Endothelial cell (in vitro differentiated cells): ENCODE measurements around the gene MGAT5. TPM values are rescaled to one million over a fixed set of nuclear protein-coding genes. Genes with fewer than 3 reads are reported as not detected.
A peak's percentile ranks its signal among the peaks of the same experiment; 100 is the strongest.

ENCODE experiments used
- DNase-seq: peaks from one replicate; pipeline ENCODE4 v3.0.0; 2021; ENCODE audit warnings: low spot score
- H3K27ac Mint-ChIP-seq: one replicate; pipeline ENCODE4 v1.8.0; 2021; ENCODE audit warnings: mixed read lengths, inconsistent platforms; ENCODE audit not compliant: unreplicated experiment
- H3K27me3 Mint-ChIP-seq: one replicate; pipeline ENCODE4 v1.8.0; 2021; ENCODE audit warnings: mild to moderate bottlenecking, moderate library complexity, mixed read lengths, inconsistent platforms; ENCODE audit not compliant: unreplicated experiment
- H3K36me3 Mint-ChIP-seq: one replicate; pipeline ENCODE4 v1.8.0; 2021; ENCODE audit warnings: mild to moderate bottlenecking, low read depth, mixed read lengths, inconsistent platforms; ENCODE audit not compliant: unreplicated experiment
- H3K4me1 Mint-ChIP-seq: one replicate; pipeline ENCODE4 v1.8.0; 2021; ENCODE audit warnings: mild to moderate bottlenecking, mixed read lengths, inconsistent platforms; ENCODE audit not compliant: unreplicated experiment
- H3K4me3 Mint-ChIP-seq: one replicate; pipeline ENCODE4 v1.8.0; 2021; ENCODE audit warnings: mild to moderate bottlenecking, mixed read lengths, inconsistent platforms; ENCODE audit not compliant: unreplicated experiment
- H3K9me3 Mint-ChIP-seq: one replicate; pipeline ENCODE4 v1.8.0; 2021; ENCODE audit warnings: mixed read lengths, inconsistent platforms; ENCODE audit not compliant: unreplicated experiment
- CTCF ChIP-seq: fragments of 200-600 bp; sonication (generic); IDR thresholded peaks from one replicate; pipeline ENCODE4 v1.5.0; 2021; ENCODE audit warnings: antibody characterized with exemption; ENCODE audit not compliant: unreplicated experiment
- total RNA-seq: library from RNA; stranded (reverse); fragmentation: NEBNext Ultra II Directional; extraction: Animal tissue kit (Norgen Biotek cat#: 25700); gene quantifications from one replicate; pipeline ENCODE4 v1.2.1, GENCODE V29; 2021; ENCODE audit not compliant: unreplicated experiment

MGAT5 gene
- total RNA-seq, 1 donor from 2014 or later: 124 TPM

DNA sequence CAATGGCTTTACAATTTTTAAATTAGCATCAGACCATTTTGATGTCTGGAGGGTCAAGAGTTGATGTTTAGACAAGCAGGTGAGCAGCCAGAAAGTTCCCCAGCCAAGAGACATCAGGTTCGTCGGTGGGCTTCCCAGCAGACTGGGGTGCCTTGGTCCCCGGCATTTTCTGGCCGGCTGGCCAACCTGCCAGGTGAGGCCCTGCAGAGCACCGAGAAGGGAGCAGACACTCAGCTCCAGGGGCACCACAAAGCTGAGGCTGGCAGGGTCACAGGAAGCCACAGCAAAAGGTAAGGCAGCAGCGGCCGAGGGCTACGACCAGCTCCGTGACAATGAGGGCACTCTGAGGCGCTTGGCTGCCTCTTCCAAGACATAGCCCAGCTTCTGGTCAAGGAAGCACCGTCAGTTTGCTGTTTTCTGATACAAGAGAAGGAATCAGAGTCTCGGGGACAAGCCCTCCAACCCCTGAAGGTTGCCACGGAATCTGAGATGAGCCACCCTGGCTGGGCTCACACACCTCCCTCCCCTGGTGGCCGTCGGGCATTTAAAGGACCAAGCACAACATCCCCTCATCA is 229.0 kb downstream of the MGAT5 start:
- H3K4me3 Mint-ChIP-seq: no peak overlapping the region
- TF ChIP-seq CTCF: no peak
- H3K36me3 Mint-ChIP-seq: peaks cover 23% of the 10 kb centered on the region
- DNase-seq: no peak
- H3K9me3 Mint-ChIP-seq: no peaks in the 10 kb centered on the region
- H3K4me1 Mint-ChIP-seq: no peaks in the 10 kb centered on the region
- H3K27me3 Mint-ChIP-seq: peaks cover 8% of the 10 kb centered on the region
- H3K27ac Mint-ChIP-seq: no peak overlapping the region

- Mint-ChIP-seq H3K36me3 (peaks cover 20% of the 10 kb centered on the region), H3K27ac (no peak overlapping the region)
These were observed 236.0 kb downstream of the MGAT5 start for GRCh38 chr2:134489732-134490384.

DNA sequence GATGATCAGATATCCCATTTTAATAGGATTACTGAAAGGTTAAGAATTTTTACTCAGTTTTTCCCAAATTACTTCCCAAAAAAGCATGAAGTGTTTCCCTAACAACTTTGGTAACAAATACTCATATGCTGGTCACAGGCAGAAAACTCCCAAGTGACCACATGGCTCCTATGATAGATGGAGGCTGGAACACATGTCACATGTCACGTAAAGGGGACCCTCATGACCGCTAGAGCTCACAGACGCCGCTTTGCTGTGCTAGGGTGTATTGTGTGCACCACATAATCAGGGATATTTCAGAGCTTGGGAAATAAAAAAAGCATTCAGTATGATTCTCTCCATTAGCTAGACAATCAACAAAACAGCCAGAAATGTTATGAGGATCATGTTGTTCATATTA is 236.7 kb downstream of the MGAT5 start:
- no peak for TF ChIP-seq CTCF
- Mint-ChIP-seq H3K4me1 (no peaks in the 10 kb centered on the region), H3K9me3 (no peaks in the 10 kb centered on the region), H3K27me3 (peaks cover 7% of the 10 kb centered on the region), H3K4me3 (no peak overlapping the region), H3K36me3 (peaks cover 22% of the 10 kb centered on the region), H3K27ac (peak overlapping the region; percentile 32)
- DNase-seq: no peak

More at GRCh38 chr2:134489732-134490384, 236.0 kb downstream of the MGAT5 start:
- no peak for DNase-seq
- no peak overlapping the region for H3K4me3 Mint-ChIP-seq
- H3K9me3 Mint-ChIP-seq: no peaks in the 10 kb centered on the region
- no peak for TF ChIP-seq CTCF
- peaks cover 7% of the 10 kb centered on the region for H3K27me3 Mint-ChIP-seq
- no peaks in the 10 kb centered on the region for H3K4me1 Mint-ChIP-seq

DNA sequence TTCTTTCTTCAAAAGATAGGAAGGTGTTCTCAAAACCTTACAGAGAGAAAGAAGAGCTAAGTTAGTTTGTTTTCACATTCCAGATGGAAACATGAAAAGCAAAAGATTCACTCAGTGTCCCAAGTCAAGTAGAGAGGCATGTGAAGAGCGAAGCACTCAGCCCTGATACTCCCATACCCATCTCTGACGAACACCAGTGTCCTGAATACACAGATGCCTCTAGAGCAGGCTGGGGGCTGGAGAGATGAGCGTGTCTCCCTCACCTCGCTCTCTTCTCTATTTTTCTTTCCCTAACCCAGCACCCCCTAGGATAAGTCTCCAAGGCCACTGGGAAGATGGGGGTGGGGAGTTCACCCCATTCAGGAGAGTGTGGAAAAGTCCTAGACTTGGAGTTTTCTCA is 237.2 kb downstream of the MGAT5 start:
- Mint-ChIP-seq H3K9me3 (no peaks in the 10 kb centered on the region), H3K4me3 (no peak overlapping the region), H3K27ac (peak overlapping the region; percentile 32), H3K4me1 (no peaks in the 10 kb centered on the region), H3K36me3 (peaks cover 20% of the 10 kb centered on the region), H3K27me3 (peaks cover 7% of the 10 kb centered on the region)
- DNase-seq: no peak
- TF ChIP-seq CTCF: no peak

GRCh38 chr2:134491771-134492441 is 238.0 kb downstream of the MGAT5 start:
- H3K4me3 Mint-ChIP-seq: peak overlapping the region; percentile 21
- H3K9me3 Mint-ChIP-seq: no peaks in the 10 kb centered on the region
- peaks cover 26% of the 10 kb centered on the region for H3K36me3 Mint-ChIP-seq
- no peaks in the 10 kb centered on the region for H3K4me1 Mint-ChIP-seq
- no peak for DNase-seq
- H3K27ac Mint-ChIP-seq: no peak overlapping the region
- TF ChIP-seq CTCF: no peak
- H3K27me3 Mint-ChIP-seq: peaks cover 10% of the 10 kb centered on the region
